Activated CD4-positive, alpha-beta T cell treated with anti-CD3 and anti-CD28 coated beads, Interleukin-2, amount 50 U/mL, for 4 hours (primary cell): ENCODE data around the gene HSPA12B.

ENCODE experiments used
- DNase-seq, 2 experiments: peaks; one replicate each; pipeline ENCODE4 v3.0.0-alpha.2; 2020

Gene HSPA12B

DNA sequence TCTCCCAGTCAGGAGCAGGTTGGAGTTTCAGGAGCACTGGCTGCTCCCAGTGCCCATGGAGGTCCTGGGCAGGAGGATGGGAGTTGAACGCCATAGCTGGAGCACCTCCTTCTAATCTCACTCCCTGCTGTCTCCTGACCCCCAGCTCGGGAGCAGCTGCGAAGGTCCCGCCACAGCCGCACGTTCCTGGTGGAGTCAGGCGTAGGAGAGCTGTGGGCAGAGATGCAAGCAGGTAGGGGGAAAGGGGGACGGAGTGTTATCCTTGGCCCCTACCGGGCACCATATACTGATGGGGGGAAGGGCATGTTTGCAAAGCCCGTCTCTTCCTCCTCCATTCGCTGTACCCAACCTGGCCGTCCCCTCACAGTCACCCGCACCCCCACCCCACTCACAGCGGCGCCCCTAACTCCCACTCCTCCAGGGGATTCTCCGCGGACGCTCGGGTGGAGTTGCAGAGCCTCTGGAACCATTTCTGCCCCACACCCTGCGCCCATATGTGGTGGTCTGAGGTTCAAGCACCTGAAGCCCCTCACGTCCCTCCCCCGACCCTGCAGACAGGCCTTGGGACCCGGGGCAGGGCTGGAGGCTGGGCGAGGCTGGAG, 16.7 kb downstream of the HSPA12B start:
- no peak for DNase-seq

DNA sequence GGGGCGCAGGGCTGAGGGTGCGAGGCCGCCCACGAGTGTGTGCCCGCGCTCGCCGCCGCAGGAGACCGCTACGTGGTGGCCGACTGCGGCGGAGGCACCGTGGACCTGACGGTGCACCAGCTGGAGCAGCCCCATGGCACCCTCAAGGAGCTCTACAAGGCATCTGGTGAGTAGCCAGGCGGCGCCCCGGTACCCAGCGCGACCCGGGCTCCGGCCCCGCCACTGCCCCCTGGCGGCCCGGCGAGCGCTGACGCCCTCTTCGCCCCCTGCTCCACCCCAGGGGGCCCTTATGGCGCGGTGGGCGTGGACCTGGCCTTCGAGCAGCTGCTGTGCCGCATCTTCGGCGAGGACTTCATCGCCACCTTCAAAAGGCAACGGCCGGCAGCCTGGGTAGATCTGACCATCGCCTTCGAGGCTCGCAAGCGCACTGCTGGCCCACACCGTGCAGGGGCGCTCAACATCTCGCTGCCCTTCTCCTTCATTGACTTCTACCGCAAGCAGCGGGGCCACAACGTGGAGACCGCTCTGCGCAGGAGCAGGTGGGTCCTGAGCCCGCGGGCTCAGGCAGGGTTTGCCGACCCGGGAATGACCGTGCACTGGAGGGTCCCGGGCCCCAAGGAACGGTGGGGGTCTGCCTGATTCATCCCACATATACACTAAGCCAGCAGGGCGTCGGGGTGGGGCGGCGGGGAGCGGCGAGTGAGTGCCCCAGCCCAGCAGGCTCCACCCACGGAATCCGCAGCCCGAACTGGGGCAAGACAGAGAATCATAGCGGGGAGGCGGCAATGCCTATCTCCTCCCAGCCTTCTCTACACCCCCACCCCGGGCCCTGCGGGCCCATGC, 17.4 kb downstream of the HSPA12B start:
- DNase-seq = peak in 1 of 2 experiments; percentile 13

DNA sequence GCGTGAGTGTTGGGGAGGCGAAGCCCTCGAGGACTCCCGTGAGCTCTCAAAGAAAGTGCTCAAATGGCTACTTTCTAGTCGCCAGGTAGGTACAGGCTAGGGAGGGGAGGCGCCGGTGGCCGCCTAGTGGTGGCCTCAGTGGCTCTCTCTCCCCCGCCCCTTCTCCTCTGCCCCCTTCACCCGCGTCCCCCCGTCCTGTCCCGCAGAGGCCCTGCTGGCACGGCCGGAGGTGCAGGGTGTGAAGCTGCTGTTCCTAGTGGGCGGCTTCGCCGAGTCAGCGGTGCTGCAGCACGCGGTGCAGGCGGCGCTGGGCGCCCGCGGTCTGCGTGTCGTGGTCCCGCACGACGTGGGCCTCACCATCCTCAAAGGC, 18.8 kb downstream of the HSPA12B start:
- no peak for DNase-seq

DNA sequence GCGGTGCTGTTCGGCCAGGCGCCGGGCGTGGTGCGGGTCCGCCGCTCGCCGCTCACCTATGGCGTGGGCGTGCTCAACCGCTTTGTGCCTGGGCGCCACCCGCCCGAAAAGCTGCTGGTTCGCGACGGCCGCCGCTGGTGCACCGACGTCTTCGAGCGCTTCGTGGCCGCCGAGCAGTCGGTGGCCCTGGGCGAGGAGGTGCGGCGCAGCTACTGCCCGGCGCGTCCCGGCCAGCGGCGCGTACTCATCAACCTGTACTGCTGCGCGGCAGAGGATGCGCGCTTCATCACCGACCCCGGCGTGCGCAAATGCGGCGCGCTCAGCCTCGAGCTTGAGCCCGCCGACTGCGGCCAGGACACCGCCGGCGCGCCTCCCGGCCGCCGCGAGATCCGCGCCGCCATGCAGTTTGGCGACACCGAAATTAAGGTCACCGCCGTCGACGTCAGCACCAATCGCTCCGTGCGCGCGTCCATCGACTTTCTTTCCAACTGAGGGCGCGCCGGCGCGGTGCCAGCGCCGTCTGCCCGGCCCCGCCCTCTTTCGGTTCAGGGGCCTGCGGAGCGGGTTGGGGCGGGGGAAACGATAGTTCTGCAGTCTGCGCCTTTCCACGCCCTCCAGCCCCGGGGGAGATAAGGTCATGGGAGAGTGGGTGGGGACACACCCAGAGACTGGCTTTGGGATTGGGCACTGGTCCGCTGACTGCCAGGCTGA, 19.3 kb downstream of the HSPA12B start:
- DNase-seq = peak; percentile 46 to 54

DNA sequence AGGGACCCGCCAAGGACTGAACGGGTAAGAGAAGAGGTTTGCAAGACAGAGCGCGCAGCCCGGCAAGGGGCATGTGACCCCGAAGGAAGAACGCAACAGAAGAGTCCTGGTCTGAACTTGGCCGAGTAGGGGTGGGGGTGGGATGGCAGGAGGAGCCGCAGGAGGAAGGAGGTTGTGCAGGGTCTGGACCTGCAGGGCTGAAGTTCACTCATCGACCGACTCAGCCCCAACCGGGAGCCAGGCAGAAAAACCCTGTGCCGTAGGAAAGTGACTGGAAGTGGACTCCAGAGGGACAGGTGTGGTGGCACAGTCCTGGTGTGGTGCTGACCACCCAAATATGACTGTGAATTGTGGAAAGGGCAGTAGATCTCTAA, 19.9 kb downstream of the HSPA12B start:
- DNase-seq = no peak

DNA sequence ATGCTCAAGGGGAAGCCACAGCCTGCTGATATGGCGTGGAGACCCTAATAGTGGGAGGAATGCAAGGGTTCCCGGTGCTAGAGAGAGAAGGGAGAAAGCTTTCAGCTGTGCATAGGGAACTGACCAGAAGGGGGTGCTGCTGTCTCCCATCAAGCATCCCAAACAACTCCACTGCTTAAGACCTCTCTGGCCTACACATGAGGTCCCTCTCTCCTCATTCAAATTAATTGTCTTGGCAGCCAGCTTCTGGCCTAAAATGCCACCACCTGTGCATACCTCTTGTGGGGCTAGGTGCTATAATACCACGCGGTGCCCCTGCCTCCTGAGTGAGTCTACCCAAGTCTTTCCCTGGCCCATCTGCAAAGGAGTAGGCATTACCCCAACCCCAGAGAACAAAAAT, 20.6 kb downstream of the HSPA12B start:
- DNase-seq = peak; percentile 54 to 60

DNA sequence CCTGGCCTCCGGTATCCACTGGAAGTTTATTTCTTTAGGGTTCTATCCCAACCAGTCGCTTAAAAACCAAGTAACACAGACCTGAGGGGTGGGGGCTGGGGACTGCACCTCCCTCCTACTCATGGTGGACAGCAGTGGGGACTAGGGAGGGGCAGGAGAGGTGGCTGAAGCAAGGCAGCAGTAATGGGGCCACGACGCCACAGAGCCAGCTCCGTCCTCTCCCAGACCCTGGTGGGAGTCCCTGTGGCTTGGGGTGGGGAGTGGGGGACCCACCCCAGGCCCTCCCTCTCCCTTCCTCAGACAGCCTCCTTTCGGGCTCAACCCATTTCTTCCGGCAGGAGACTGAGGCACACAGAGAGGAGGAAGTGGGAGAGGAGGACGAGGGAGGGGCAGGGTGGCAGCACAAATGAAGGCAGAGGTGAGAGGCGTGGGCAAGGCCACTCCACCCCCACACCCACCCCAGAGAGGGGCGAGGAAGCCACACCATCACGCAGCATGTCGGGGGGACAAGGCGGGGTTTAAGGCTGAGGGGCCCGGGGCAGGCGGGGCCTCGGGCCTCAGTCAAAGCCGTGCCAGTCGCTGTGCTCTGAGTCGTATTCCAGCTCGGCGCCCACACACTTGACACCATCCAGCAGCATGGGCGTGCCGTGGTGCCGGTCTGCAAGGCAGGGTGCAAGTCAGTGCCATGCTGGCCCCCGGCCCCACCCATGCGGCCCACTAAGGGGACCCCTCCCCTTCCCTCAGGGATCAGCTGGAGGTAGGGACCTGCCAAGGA, 21.2 kb downstream of the HSPA12B start:
- no peak for DNase-seq

DNA sequence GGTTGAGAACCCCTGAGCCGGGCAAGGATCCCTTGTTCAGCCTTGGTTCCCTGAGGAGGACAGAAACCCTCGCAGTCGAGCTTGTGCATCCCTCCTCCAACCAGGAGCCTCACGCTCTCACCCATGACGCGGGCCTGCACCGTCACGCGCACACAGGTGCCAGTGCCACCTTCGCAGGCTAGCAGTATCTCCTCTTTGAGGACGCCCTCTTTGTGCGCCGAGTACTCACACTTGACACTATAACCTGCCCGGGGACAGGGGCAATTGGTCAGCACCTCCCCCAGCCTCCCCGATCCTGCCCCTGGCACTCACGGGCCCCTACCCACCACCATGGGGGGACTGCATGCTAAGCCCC, 21.8 kb downstream of the HSPA12B start:
- no peak for DNase-seq

DNA sequence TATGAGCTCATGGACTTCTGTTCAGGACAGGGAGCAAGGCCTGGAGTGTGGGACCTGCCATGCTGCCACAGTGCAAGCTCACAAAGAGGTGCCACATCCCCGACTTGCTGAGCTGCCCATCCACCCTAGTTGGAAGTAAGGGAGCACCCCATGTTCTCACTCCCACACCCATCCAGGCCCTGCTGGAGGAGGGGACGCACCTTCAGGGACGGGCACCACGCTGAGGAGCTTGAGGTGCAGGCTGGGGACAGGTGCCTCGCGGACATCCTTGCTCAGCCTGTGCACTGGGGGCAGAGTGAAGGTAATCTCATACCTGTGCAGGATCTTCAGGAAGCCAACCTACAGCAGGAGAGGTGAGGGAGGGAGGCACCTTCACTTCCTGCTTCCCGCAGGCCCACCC, 22.8 kb downstream of the HSPA12B start:
- no peak for DNase-seq

DNA sequence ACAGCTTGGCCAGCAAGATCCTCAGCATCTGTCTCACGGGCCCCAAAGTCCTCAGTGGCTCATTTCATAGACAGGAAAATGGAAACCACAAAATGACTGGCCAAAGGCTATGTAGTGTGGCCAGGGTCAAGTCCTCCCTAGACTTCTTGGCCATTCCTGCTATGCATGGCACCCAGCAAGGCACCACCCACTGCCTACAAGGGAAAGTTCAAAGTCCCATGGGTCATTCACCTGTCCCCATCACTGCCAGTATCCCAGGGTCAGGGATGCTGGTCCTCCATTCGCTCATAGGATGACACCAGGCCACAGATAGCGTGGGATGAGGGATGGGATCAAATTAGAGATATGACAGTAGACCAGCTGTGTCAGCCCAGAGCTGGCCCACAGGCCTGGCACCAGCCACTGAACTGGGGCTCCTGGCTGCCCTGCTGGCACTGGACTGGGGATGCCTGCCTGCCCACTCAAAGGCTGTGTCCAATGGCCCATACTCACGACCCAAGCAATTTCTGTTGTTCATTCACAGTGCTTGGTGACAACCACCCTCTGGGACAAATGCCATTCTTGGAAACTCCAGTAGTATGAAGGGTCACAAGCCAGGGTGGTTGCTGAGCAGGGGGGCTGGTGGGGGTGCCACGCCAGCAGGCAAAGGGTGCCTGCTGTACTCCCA, 23.5 kb downstream of the HSPA12B start:
- no peak for DNase-seq

DNA sequence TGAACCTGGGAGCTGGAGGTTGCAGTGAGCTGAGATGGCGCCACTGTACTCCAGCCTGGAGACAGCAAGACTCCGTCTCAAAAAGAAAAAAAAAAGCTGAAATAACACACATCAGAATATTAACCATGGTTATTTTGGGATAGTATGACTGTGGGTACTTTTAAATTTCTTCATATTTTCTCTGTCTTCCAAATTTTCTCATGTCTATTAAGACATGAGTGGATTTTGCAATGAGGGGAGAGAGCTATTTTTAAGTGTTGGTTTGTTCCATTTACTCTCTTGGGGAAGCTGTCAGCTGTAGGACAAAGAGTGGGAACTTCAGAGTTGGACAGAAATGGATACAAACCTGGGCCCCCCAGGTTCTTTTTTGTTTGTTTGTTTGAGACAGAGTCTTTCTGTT, 24.8 kb downstream of the HSPA12B start:
- DNase-seq = no peak

DNA sequence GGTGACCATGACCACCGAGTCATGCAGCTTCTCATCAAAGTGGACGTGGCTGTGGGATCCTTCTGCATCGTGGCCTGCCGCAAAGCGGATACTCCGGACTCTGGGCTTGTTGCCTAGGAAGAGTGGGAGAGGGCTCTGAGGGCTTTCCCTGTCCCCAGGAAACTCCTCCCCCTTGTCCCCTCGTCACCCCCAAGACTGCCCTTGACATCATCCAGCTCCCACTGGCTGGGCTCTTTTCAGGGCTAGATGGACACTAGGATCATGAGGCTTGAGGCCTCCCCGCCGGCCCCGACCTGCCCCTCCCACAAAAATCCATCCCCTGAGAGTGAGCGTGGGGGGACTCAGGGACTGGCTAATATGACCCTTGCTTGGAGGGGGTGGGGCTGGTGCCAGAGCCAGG, 26.1 kb downstream of the HSPA12B start:
- DNase-seq = no peak

DNA sequence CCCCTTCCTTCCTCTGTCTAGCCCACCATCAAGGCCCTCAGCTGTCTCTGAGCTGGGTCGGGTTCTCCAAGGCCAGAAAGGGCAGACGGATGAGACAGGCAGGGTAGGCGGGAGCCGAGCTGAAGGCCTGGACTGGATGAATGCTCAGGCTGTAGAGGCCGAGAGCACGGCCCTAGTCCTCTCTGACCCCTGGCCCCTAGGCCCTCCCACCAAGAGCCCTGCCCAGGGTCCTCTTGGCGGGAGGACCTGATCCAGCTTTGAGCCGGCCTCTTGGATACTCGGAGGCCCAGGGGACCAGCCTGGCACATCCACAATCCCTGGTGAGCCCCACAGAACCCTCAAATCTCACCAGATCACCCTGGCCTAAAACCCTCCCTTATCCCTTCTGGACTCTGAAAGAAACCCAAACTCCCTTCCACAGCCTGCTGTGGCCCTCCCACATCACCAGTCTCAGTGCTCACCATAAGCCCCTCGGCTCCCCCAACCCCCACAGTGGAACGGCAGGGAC, 26.9 kb downstream of the HSPA12B start:
- no peak for DNase-seq

DNA sequence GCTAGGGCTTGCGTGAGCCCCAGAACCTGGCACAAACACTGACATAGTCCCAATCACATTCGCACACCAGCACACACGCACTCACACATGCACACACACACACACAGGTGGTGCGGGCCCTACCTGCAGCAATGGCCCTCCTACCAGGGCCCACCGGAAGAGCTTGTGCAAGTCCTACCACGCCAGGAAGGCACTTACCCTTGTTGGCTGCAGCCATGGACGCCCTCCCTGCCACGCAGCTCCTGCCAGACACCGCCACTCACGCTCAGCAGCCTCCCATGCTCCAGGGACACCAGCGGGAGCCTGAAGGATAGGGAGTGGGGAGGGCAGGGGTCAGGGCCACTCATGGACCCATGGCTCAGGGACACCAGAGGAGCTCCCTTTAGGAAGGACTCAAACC, 27.4 kb downstream of the HSPA12B start:
- no peak for DNase-seq

DNA sequence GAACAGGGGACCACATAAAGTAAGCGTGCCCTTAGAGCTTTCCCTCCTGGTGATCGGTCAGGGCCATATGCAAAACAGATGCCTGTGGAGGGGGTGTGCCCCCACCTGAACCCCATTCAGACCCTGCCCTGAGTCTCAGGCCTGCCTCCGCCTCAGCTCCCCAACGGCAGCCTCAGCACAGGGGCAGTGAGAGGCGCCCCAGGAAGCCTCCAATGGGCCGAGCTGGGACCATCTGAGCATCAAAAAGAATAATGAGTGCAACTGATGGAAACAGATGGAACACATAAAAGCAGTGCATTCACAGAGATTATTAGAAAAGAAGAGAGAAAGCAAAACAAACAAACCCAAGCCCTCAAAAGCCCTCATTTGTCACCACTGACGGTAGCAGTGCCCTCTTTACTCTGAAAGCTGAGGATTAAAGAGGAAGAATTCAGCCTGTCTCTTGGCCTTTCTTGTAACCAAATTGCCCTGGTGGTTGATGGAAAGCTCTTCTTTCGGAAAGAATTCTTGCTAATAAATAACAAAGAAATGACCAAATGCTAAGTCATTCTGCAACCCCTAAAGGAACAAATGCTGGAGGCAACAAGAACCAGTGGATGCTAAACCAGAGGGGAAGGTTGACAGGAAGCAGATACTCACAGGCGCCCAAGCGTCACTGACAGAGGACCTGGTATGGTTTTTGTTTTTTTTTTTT, 28.3 kb downstream of the HSPA12B start:
- DNase-seq = no peak

DNA sequence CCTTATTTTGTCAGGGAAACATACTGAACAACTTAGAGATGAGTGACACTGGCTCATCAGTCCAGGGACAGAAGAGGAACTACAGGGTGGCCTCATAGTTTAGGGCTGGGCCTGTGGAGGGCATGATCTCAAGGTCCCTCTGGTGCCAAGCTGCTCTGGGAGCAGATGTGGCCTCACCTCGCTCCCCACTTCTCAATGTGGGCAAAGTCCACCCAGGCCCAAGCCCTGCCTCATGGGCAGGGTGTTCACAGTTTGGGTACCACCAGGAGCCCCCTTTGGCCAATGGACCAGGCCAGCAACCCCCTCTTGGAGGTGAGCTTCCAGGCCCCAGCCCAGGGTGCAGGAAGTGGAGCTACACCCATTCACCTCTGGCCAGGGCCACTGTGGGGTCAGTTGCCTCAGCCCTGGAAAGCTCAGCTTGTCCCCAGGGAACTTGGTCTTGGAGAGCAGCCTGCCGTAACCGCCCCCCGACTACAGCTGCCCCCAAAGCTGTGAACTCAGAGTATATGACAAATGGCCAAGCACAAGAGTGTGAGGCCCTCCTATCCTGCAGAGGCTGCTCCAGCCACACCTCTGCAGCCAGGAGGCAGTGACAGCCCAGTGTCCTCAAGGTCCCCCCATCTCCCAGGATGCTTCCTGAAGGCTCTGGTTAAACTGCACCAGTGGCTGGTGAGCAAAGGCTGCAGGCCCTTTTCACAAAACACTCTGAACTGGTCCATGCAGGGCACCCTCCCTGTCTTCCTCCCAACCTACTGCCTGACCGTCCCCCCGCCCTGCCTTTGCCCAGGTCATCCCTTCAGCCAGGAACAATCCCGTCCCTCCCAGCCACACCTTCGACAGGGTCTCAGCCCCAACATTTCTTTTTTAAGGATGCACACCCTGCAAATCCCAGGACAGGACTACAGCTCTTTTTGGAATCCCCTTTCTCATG, 31.5 kb downstream of the HSPA12B start:
- no peak for DNase-seq

DNA sequence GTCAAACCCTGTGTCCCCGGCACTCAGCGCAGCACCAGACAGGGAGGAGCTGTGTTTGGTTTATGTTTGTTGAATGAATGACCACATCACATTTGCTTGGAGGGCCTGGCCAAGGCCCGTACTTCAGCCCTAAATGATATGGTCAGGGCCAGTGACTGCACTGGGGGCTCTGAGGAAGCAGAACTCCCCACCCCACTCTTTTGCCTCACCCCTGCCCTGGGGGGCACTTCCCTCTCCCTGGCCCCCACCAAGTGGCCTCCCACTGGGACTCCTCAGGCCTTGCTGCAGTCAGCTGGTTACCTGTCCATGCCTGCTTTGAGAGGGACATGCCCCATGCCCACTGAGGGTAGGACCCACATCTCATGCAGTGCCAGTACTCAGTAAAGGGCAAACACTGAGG, 32.2 kb downstream of the HSPA12B start:
- DNase-seq = no peak

DNA sequence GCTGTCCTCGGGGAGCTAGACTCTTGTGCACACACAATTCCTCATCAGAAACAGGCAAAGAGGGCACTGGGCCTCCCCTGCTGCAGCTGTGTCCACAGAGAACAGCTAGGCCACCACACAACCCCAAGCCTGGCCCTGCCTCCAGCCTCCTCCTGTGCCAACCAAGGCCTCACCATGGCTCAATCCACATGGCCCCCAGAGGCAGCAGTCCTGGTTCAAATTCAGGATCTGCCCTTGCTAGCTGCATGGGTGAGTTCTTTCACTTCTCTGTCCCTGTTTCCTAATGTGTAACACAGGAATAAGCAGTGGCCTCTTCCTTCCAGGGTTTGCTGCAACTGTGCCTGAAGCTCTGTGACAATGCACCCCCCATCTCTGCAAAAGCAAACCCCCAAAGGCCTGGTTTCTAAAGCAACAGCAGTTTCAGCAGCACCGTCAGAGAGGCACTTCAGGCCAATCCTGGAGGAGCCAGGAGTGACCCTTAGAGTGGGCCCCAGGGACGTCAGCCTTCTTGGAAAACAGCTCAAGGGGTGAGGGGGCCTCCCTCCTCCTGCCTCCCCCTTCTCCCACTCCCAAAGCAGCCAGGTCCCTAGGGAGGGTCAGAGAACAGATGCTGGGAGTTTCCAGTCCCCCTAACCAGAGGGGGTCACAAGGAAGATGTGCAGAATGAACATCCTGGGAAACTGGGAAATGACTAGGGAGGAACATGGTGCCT, 32.8 kb downstream of the HSPA12B start:
- no peak for DNase-seq

DNA sequence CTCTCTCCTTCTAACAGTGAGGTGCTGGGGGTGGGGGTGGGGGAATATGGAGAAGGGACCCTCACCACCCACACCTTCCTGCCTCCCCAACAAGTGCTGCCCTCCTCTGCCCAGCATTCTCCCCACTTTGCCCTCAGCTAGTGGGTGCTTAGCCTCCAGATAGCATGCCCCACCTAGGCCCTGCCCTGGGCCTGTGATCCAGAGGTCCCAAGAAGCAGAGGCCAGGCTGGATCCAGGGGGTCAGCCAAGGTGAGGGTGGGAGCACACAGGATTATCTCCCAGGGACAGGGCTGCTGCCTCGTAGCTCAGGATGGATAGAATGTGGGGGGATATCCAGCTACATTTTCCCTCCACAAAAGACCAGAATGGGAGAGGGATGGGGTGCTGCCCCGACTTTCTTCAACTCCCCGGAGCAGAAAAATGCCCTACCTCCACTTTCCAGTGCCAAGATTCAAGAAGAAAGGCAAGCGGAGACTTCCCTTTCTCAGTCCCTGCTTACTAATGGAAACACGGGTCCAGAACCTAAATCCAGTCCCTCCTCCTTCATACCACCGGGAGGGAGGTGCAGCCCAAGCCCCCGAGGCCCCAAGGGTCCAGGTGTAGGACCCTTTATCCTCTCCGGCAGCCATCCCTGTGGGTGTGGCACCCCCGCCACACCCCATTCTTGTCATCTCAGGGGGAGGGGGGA, 34.1 kb downstream of the HSPA12B start:
- DNase-seq = no peak

DNA sequence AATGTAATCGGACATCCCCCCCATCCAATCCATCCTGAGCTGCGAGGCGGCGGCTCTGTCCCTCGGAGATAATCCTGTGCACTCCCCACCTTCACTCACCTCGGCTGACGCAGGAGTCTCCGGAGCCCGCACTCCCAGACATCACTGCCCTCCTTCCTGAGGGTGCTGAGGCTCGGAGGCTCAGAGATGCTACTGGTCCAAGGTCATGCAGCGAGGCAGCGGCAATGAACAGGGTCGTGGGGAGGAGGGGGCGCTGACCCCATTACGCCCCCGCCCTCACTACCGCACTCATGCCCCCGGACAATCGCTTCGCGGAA, 34.6 kb downstream of the HSPA12B start:
- no peak for DNase-seq
